ENCODE measurements around the gene LYZL4.

Gene LYZL4

DNA sequence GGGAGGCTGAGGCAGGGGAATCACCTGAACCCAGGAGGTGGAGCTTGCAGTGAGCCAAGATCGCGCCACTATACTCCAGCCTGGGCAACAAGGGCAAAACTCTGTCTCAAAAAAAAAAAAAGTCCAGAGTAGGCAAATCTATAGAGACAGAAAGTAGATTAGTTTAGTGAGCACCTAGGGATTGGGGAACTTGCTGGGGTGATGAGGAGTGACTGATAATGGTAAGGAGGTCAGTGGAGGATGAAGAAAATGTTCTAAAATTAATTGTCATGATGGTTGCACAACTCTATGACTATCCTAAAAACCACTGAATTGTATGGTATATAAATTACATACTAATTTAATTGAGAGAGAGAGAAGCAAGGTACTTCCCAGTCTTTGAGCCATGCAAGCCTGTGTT is 27.8 kb upstream of the LYZL4 start:
- H3K4me2 ChIP-seq (ENCODE audit: low read depth, low read length, poor library complexity, severe bottlenecking) = no peak overlapping the region
- no peak overlapping the region for H3K9ac ChIP-seq (ENCODE audit: low read length)

DNA sequence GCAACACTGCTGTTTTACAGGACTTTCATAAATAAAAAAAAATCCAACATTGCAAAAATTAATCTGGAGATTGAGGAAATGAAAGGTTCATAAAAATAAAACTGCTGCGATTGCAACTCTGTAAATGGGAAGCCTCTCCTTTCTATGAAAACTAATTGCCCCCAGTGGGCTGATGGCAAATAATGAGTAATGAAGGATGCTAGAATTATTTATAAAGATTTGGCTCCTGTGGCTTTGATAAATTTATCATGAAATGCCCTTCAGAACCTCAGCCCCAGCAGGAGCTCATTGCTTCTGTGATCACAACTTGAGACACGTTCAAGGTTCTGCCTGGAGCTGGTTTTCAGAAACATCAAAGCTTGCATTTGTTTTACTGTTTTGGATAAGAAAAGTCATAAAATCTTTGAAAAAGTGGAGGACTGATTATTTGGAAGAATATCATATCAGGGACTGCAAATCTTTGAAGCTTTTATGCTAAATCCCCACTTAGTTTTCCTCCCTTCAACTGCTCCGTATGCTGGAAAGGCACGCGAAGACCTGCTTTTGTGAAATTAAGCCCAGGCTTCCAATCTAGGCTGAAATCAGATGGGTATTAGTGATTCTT is 24.5 kb upstream of the LYZL4 start:
- no peak overlapping the region for H2AFZ ChIP-seq (ENCODE audit: low read depth, low read length, severe bottlenecking)
- H3K9me2 ChIP-seq (replicated peaks; ENCODE audit: insufficient read depth, low read length) = no peaks in the 10 kb centered on the region
- no peaks in the 10 kb centered on the region for H3K27me3 ChIP-seq (ENCODE audit: low read length)
- H3K27ac ChIP-seq (ENCODE audit: low read depth, low read length) = no peak overlapping the region
- TF ChIP-seq, protein P1, sequence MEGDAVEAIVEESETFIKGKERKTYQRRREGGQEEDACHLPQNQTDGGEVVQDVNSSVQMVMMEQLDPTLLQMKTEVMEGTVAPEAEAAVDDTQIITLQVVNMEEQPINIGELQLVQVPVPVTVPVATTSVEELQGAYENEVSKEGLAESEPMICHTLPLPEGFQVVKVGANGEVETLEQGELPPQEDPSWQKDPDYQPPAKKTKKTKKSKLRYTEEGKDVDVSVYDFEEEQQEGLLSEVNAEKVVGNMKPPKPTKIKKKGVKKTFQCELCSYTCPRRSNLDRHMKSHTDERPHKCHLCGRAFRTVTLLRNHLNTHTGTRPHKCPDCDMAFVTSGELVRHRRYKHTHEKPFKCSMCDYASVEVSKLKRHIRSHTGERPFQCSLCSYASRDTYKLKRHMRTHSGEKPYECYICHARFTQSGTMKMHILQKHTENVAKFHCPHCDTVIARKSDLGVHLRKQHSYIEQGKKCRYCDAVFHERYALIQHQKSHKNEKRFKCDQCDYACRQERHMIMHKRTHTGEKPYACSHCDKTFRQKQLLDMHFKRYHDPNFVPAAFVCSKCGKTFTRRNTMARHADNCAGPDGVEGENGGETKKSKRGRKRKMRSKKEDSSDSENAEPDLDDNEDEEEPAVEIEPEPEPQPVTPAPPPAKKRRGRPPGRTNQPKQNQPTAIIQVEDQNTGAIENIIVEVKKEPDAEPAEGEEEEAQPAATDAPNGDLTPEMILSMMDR (IDR thresholded peaks at IDR 0.05; ENCODE audit: insufficient read depth, low read length, poor library complexity, severe bottlenecking) = no peak
- no peak for TF ChIP-seq EZH2phosphoT487 (conservative IDR thresholded peaks at IDR 0.05; ENCODE audit: low read length)
- no peaks in the 10 kb centered on the region for H3F3A ChIP-seq (ENCODE audit: insufficient read depth)
- no peak overlapping the region for H3K4me2 ChIP-seq (ENCODE audit: low read depth, low read length, poor library complexity, severe bottlenecking)
- no peaks in the 10 kb centered on the region for H3K36me3 ChIP-seq (ENCODE audit: low read length)
- peaks cover 11% of the 10 kb centered on the region; the same call in 1 of the 2 replicates for H3K9me3 ChIP-seq (ENCODE audit: insufficient read depth, low read length)
- H3K79me2 ChIP-seq (ENCODE audit: insufficient read depth, low read length) = no peaks in the 10 kb centered on the region
- no peak overlapping the region for H3K4me3 ChIP-seq (ENCODE audit: insufficient read depth, low read length, poor library complexity, severe bottlenecking)
- no peaks in the 10 kb centered on the region for H4K20me1 ChIP-seq (ENCODE audit: low read depth, low read length)
- H3K9ac ChIP-seq (ENCODE audit: low read length) = no peak overlapping the region

More for the DNA sequence above, 27.8 kb upstream of the LYZL4 start:
- no peaks in the 10 kb centered on the region for H3K79me2 ChIP-seq (ENCODE audit: insufficient read depth, low read length)
- H4K20me1 ChIP-seq (ENCODE audit: low read depth, low read length) = no peaks in the 10 kb centered on the region
- H3K9me3 ChIP-seq (ENCODE audit: insufficient read depth, low read length) = peaks cover 3% of the 10 kb centered on the region; the same call in 1 of the 2 replicates
- H3K36me3 ChIP-seq (ENCODE audit: low read length) = no peaks in the 10 kb centered on the region
- no peak overlapping the region for H3K27ac ChIP-seq (ENCODE audit: low read depth, low read length)
- no peaks in the 10 kb centered on the region for H3K27me3 ChIP-seq (ENCODE audit: low read length)
- no peak for TF ChIP-seq EZH2phosphoT487 (conservative IDR thresholded peaks at IDR 0.05; ENCODE audit: low read length)
- TF ChIP-seq, protein P1 (IDR thresholded peaks at IDR 0.05; ENCODE audit: insufficient read depth, low read length, poor library complexity, severe bottlenecking) = no peak
- no peaks in the 10 kb centered on the region for H3F3A ChIP-seq (ENCODE audit: insufficient read depth)
- H2AFZ ChIP-seq (ENCODE audit: low read depth, low read length, severe bottlenecking) = no peak overlapping the region
- no peaks in the 10 kb centered on the region for H3K9me2 ChIP-seq (replicated peaks; ENCODE audit: insufficient read depth, low read length)
- H3K4me3 ChIP-seq (ENCODE audit: insufficient read depth, low read length, poor library complexity, severe bottlenecking) = no peak overlapping the region

DNA sequence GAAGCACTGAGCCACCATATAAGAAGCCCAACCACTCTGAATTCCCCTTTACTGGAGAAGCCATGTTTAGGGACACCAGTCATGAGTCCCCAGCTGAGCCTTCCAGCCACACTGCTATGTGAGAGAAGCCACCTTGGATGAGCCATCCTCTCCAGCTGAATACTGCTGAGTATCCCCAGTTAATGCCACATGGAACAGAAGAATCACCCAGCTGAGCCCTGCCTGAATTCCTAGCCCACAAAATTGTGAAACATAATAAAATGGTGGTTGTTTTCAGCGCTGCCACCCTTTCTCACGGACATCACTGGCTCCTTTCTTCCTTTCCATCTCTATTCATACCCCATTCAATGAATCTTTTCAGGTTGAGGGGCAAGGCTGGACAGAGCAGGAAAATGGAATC is 22.1 kb upstream of the LYZL4 start:
- no peaks in the 10 kb centered on the region for H3K27me3 ChIP-seq (ENCODE audit: low read length)
- no peaks in the 10 kb centered on the region for H3K79me2 ChIP-seq (ENCODE audit: insufficient read depth, low read length)
- TF ChIP-seq, protein P1 (IDR thresholded peaks at IDR 0.05; ENCODE audit: insufficient read depth, low read length, poor library complexity, severe bottlenecking) = no peak
- TF ChIP-seq EZH2phosphoT487 (conservative IDR thresholded peaks at IDR 0.05; ENCODE audit: low read length) = no peak
- H2AFZ ChIP-seq (ENCODE audit: low read depth, low read length, severe bottlenecking) = no peak overlapping the region
- peaks cover 11% of the 10 kb centered on the region; the same call in 1 of the 2 replicates for H3K9me3 ChIP-seq (ENCODE audit: insufficient read depth, low read length)
- no peaks in the 10 kb centered on the region for H4K20me1 ChIP-seq (ENCODE audit: low read depth, low read length)
- no peaks in the 10 kb centered on the region for H3F3A ChIP-seq (ENCODE audit: insufficient read depth)
- H3K9ac ChIP-seq (ENCODE audit: low read length) = no peak overlapping the region
- H3K36me3 ChIP-seq (ENCODE audit: low read length) = no peaks in the 10 kb centered on the region
- H3K27ac ChIP-seq (ENCODE audit: low read depth, low read length) = no peak overlapping the region
- no peak overlapping the region for H3K4me3 ChIP-seq (ENCODE audit: insufficient read depth, low read length, poor library complexity, severe bottlenecking)
- H3K4me2 ChIP-seq (ENCODE audit: low read depth, low read length, poor library complexity, severe bottlenecking) = no peak overlapping the region
- H3K9me2 ChIP-seq (replicated peaks; ENCODE audit: insufficient read depth, low read length) = no peaks in the 10 kb centered on the region

All from SU-DHL-6 (cell line).